PC-9 (cell line): ENCODE measurements around the gene KCNH4. TPM values are rescaled to one million over a fixed set of nuclear protein-coding genes. Genes with fewer than 3 reads are reported as not detected.
A peak's percentile ranks its signal among the peaks of the same experiment; 100 is the strongest.

Experiments
- BruUV-seq: library from RNA; stranded (reverse); fragments of 400-500 nt; replicated peaks from 2 replicates; lab custom pipeline; 2021; lab: Mats Ljungman, UMichigan
- CTCF ChIA-PET: fragments of 300-600 bp; sonication (Branson Sonifier 250); formaldehyde crosslinking; loops from one replicate; lab custom pipeline; 2022; ENCODE audit warnings: antibody characterized with exemption; lab: Charles Lee
- POLR2A ChIA-PET: fragments of 300-600 bp; sonication (Branson Sonifier 250); formaldehyde crosslinking; loops from one replicate; lab custom pipeline; 2022; ENCODE audit warnings: antibody characterized with exemption; ENCODE audit not compliant: unreplicated experiment; lab: Charles Lee
- DNase-seq, 2 experiments: peaks; one replicate each; pipeline versions ENCODE4 v3.0.0 to v3.0.0-alpha.2; 2015 to 2022; ENCODE audit warnings: mixed read lengths in 1 of 2
- H2AFZ ChIP-seq: fragments of 200-600 bp; sonication (generic); 2 replicates; pipeline ENCODE4 v1.8.1; 2017; ENCODE audit warnings: antibody characterized with exemption
- H3F3A ChIP-seq: fragments of 200-600 bp; sonication (generic); 2 replicates; pipeline ENCODE4 v1.8.1; 2017; ENCODE audit warnings: antibody characterized with exemption, mild to moderate bottlenecking, low read depth; ENCODE audit not compliant: insufficient read depth
- H3K27ac ChIP-seq: fragments of 200-600 bp; sonication (generic); 2 replicates; pipeline ENCODE4 v1.6.1; 2016; ENCODE audit warnings: mixed run types
- H3K27me3 ChIP-seq: fragments of 200-600 bp; sonication (generic); 2 replicates; pipeline ENCODE4 v1.6.1; 2016; ENCODE audit warnings: low read depth, mixed run types; ENCODE audit not compliant: insufficient read depth
- H3K36me3 ChIP-seq: fragments of 200-600 bp; sonication (generic); 2 replicates; pipeline ENCODE4 v1.6.1; 2016; ENCODE audit warnings: low read depth, mixed run types
- H3K4me1 ChIP-seq: fragments of 200-600 bp; sonication (generic); replicated peaks from 2 replicates; pipeline ENCODE4 v1.6.1; 2016; ENCODE audit warnings: mixed run types; ENCODE audit not compliant: insufficient read depth
- H3K4me2 ChIP-seq: fragments of 200-600 bp; sonication (generic); 2 replicates; pipeline ENCODE4 v1.6.1; 2017; ENCODE audit warnings: mixed run types
- H3K4me3 ChIP-seq: fragments of 200-600 bp; sonication (generic); 2 replicates; pipeline ENCODE4 v1.6.1; 2016; ENCODE audit warnings: mixed run types
- H3K79me2 ChIP-seq: fragments of 200-600 bp; sonication (generic); 2 replicates; pipeline ENCODE4 v1.6.1; 2017; ENCODE audit warnings: low read depth, mixed run types
- H3K9me2 ChIP-seq: fragments of 200-600 bp; sonication (generic); 2 replicates; pipeline ENCODE4 v1.8.1; 2017; ENCODE audit warnings: mild to moderate bottlenecking; ENCODE audit not compliant: insufficient read depth
- H3K9me3 ChIP-seq: fragments of 200-600 bp; sonication (generic); 2 replicates; pipeline ENCODE4 v1.8.1; 2016; ENCODE audit warnings: low read depth; ENCODE audit not compliant: insufficient read depth
- H4K20me1 ChIP-seq: fragments of 200-600 bp; sonication (generic); 2 replicates; pipeline ENCODE4 v1.8.1; 2017; ENCODE audit not compliant: insufficient read depth
- EZH2 ChIP-seq: fragments of 200-600 bp; sonication (generic); IDR thresholded peaks from 2 replicates; pipeline ENCODE4 v1.8.0; 2017; ENCODE audit warnings: antibody characterized with exemption, low read depth
- intact Hi-C: fragments of 100-400 bp; cut with micrococcal nuclease; formaldehyde crosslinking; loops from one replicate; pipeline ENCODE4 v1.10.0; 2022; ENCODE audit not compliant: unreplicated experiment
- total RNA-seq: library from RNA; stranded (reverse); gene quantifications from 2 replicates; pipeline ENCODE4 v1.2.3, GENCODE V29; 2021
- TF ChIP-seq, protein P1 (sequence below): fragments of 200-600 bp; sonication (generic); conservative IDR thresholded peaks from 2 replicates; pipeline ENCODE4 v1.6.1; 2017; ENCODE audit warnings: mixed run types, antibody characterized with exemption, mild to moderate bottlenecking, moderate library complexity

The KCNH4 gene
- total RNA-seq, 1 experiment from 2014 or later: not detected

DNA sequence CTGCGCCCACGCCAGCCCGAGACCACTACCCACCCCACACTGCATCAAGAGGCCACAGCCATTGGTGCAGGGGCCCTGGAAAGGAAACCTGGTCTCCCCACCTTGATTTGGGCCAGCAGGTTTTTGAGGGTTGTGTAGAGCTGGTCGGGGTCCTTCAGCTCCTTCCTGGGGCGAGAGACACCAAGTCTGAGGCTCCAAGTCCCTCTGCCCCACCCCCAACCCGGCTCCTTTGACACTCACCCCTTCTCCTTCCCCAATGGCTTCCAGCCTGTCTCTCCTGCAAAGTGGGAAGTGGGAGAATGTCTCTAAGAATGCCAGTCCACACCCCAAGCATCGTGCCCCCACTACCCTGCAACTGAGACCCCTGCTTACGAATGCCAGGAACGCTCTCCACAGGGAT is 66.8 kb downstream of the KCNH4 start:
- 0 out of 2 replicates have a peak, but pooled peaks cover 3% of the 10 kb centered on the region for H4K20me1 ChIP-seq
- H2AFZ ChIP-seq: no peak overlapping the region
- H3K27ac ChIP-seq: no peak overlapping the region
- no peaks in the 10 kb centered on the region for H3K79me2 ChIP-seq
- H3K36me3 ChIP-seq: no peaks in the 10 kb centered on the region
- TF ChIP-seq, protein P1, sequence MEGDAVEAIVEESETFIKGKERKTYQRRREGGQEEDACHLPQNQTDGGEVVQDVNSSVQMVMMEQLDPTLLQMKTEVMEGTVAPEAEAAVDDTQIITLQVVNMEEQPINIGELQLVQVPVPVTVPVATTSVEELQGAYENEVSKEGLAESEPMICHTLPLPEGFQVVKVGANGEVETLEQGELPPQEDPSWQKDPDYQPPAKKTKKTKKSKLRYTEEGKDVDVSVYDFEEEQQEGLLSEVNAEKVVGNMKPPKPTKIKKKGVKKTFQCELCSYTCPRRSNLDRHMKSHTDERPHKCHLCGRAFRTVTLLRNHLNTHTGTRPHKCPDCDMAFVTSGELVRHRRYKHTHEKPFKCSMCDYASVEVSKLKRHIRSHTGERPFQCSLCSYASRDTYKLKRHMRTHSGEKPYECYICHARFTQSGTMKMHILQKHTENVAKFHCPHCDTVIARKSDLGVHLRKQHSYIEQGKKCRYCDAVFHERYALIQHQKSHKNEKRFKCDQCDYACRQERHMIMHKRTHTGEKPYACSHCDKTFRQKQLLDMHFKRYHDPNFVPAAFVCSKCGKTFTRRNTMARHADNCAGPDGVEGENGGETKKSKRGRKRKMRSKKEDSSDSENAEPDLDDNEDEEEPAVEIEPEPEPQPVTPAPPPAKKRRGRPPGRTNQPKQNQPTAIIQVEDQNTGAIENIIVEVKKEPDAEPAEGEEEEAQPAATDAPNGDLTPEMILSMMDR: no peak
- TF ChIP-seq EZH2: no peak
- BruUV-seq: no TSS peak
- H3K4me3 ChIP-seq: no peak overlapping the region
- DNase-seq: no peak
- no peaks in the 10 kb centered on the region for H3K4me1 ChIP-seq
- H3K27me3 ChIP-seq: no peaks in the 10 kb centered on the region
- no peaks in the 10 kb centered on the region for H3K9me3 ChIP-seq
- intact Hi-C loops: no loop called here
- ChIA-PET CTCF (no interaction called here), POLR2A (no interaction called here)
- H3K4me2 ChIP-seq: no peak overlapping the region
- no peaks in the 10 kb centered on the region for H3K9me2 ChIP-seq
- H3F3A ChIP-seq: peaks cover 10% of the 10 kb centered on the region; the same call in 1 of the 2 replicates

DNA sequence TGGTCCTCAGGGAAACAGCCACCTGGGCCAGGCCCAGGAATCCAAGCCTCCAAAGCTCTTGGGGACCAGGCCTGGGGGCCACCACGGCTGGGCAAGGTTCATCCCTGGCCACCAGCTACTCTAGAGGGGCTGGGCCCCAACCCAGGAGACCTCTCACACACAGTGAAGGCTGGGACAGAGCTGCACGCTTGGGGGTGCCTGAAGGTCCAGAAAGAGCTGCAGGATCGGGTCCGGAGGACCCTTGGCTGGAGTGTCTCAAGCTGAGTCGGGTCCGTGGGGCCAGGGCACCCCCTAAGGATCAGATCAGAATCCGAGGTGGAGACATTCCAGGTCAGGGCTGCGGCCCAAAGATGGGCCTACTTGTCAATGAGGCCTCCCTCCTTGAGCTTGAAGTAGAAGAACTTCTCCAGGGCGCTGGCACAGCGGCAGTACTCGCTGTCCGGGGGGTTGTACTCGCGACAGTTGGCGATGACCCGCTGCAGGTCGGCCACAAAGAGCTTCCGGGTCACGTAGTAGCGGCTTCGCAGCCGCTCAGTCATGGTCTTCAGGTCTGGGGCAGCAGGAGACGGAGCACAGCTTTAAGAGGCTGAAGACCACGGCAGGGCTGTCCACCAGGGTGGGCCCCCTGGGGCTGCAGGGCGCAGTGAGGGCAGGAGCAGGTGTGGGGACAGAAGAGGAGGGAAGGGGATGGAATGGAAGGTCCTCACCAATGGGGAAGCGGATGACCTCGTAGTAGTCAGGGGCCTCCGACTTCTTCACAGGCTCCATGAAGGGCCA is 67.5 kb downstream of the KCNH4 start:
- no peaks in the 10 kb centered on the region for H3K36me3 ChIP-seq
- ChIA-PET POLR2A (interaction anchor here (0.5 kb wide), 1 partner anchor 406 kb away, joined by 5 read pairs; no protein-coding TSS in a partner anchor), CTCF (interaction anchor here (0.6 kb wide), 1 partner anchor 13 kb away, joined by 4 read pairs; no protein-coding TSS in a partner anchor)
- H3F3A ChIP-seq: peaks cover 10% of the 10 kb centered on the region; the same call in 1 of the 2 replicates
- no peaks in the 10 kb centered on the region for H3K27me3 ChIP-seq
- DNase-seq: no peak
- BruUV-seq: no TSS peak
- H4K20me1 ChIP-seq: 0 out of 2 replicates have a peak, but pooled peaks cover 3% of the 10 kb centered on the region
- TF ChIP-seq EZH2: no peak
- H3K4me3 ChIP-seq: no peak overlapping the region
- H2AFZ ChIP-seq: no peak overlapping the region
- no peaks in the 10 kb centered on the region for H3K4me1 ChIP-seq
- H3K9me2 ChIP-seq: no peaks in the 10 kb centered on the region
- intact Hi-C loops: no loop called here
- H3K9me3 ChIP-seq: no peaks in the 10 kb centered on the region
- H3K79me2 ChIP-seq: no peaks in the 10 kb centered on the region
- no peak overlapping the region for H3K4me2 ChIP-seq
- no peak overlapping the region for H3K27ac ChIP-seq

DNA sequence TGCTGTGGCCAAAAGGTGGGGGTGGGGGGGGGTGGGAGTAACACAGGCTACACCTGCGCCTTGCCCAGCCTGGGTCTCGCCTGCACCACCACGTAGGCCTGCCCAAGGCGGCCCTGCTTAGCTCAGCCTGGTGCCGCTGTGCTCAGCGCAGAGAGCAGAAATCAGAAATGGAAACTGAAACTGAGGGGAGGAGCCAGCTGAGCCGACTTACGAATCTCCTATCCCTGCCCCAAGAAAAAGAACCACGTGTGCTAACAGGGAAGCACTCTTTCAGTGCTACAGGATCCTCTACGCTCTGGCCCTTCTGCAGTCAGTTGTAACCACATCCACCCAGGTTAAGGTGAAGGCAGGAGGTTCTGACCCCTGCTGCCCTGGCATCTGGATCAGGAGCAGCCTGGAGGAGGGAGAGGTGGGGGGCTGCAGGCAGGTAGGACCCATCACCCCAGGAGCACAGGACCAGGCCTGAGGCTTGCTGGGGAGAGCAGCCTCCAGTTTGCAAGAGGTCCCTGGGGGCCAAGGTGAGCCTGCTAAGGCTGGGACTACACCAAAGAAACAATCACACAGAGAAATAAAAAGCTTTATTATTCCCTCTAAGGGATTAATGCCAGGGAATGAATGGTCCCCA is 68.3 kb downstream of the KCNH4 start, which contains the start of gene DHX58:
DHX58 (minus strand) TSS at position 163 of the 625 bp plus-strand sequence. CDS start 822 bp downstream, outside the sequence.
- ChIA-PET POLR2A (interaction anchor here (0.5 to 1.1 kb wide), 3 partner anchors 147 to 406 kb away, joined by 3 to 5 read pairs (median 3); partner anchors contain the start of gene KLHL11), CTCF (interaction anchor here (0.7 kb wide), 1 partner anchor 149 kb away, joined by 4 read pairs; no protein-coding TSS in a partner anchor)
- peak; percentile 64 to 65 for DNase-seq
- Histone ChIP-seq H3K4me2 (peak within 1 kb of the TSS; percentile 47), H3K36me3 (no peaks in the 10 kb centered on the region), H3K79me2 (no peaks in the 10 kb centered on the region), H3K4me1 (no peaks in the 10 kb centered on the region), H2AFZ (no peak within 1 kb of the TSS), H3K9me2 (no peaks in the 10 kb centered on the region), H3K27me3 (no peaks in the 10 kb centered on the region), H3F3A (peaks cover 10% of the 10 kb centered on the region; the same call in 1 of the 2 replicates), H4K20me1 (0 out of 2 replicates have a peak, but pooled peaks cover 3% of the 10 kb centered on the region), H3K27ac (no peak within 1 kb of the TSS), H3K4me3 (peak within 1 kb of the TSS; percentile 18; the same call in 1 of the 2 replicates), H3K9me3 (no peaks in the 10 kb centered on the region)
- intact Hi-C loops: no loop called here
- no TSS peak for BruUV-seq
- TF ChIP-seq, protein P1: no peak
- no peak for TF ChIP-seq EZH2
